ENCODE measurements around the gene SLC25A33.
"Not testable (repeated sequence)": the region's sequence is repeated elsewhere in the genome, so short reads cannot be mapped to it uniquely, and the experiment has no call there.

SLC25A33 gene

DNA sequence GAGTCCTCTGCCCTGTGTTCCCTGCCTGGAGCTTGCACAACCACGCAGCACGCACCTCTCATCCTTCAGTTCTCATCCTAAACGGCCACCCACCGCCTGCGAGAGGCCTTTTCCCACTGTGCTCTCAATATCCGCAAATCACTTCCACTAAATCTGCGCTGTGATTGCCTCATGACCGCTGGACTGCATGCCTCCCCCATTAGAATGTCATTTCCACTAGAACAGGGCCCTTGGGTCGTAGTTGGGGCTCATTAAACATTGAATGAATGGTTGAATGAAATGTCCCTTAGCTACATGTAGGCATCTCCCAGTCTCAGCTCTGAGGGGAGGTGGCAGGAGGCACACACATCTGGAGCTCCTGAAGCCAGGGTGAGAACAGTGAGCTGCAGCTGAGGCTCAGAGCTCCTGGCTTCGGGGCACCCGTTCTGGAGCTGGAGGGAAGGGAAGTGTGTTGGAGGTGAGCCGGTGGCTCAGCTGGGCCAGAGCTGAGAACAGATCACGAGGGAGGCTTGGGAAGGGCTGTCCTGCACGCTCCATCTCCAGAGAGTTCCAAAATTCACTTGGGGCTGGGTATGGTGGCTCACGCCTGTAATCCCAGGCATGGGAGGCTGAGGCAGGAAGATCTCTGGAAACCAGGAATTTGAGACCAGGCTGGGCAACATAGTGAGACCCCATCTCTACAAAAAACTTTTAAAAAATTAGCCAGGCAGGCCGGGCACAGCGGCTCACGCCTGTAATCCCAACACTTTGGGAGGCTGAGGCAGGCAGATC lies 79.8 kb downstream of the SLC25A33 start:
- no peak for DNase-seq (ENCODE audit: low read depth in 2 of 3, low spot score in 2 of 3)

DNA sequence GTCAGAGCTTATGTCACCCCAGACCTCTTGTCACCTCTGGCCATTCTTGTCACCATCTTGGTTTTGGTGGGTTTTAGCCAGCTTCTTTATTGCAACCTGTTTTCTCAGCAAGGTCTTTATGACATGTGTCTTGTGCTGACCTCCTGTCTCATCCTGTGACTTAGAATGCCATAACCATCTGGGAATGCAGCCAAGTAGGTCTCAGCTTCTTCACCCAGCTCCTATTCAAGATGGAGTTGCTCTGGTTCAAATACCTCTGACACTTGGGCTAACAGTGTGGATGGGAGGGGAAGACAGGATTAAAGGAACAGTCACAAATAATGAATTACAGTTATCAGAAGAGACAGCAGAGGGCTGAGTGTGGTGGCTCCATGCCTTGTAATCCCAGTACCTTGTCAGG lies 81.8 kb downstream of the SLC25A33 start:
- DNase-seq (ENCODE audit: low read depth in 2 of 3, low spot score in 2 of 3) = no peak

- no peak for DNase-seq (ENCODE audit: low read depth in 2 of 3, low spot score in 2 of 3)
These were observed 84.8 kb downstream of the SLC25A33 start for GRCh38 chr1:9624081-9624480.

- not testable (repeated sequence) for DNase-seq (ENCODE audit: low read depth in 2 of 3, low spot score in 2 of 3)
These were observed 85.8 kb downstream of the SLC25A33 start for GRCh38 chr1:9625030-9625429.

GRCh38 chr1:9626201-9626608 lies 86.9 kb downstream of the SLC25A33 start:
- DNase-seq (ENCODE audit: low read depth in 2 of 3, low spot score in 2 of 3) = no peak

DNA sequence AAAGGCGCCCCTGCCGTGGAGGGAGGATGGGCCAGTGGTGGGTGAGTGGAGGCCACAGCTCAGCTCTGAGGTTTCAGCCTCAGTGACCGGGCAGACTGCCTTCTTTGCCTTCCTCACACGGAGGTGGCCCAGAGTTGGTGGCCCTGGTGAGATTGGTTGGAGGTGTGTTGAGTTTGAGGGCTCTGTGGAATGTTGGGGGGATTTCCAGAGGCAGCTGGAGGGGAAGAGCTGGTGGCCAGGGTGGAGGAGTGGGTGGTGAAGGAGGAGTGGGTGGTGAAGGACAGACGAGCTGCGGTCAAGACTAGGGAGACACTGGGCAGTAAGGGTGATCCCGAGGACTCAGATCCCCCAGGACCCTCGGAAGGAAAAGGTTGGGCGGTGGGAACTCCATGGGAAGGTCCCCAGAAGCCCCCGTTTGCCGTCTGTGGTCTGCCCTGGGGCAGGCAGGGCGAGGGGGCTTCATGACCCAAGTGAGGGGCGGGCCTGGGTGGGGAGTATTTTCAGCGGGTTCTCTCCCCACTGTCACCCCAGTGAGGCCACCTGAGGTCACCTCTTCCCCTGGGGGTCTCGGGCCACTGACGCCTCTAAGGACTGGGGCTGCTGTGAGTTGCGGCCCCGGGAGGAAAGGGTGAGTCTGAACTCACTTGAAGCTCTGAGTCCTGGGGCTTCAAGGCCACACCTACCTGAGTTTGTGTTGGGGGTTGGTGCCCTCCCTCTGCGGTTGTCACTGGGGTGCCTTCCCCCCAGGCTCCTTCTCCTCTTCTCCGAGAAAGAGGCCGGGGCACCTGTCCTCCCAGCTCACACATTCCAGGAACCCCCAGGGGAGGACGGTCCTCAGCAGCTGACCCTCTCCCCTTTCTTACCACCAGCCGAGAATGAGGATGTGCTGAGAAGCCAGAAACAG lies 89.5 kb downstream of the SLC25A33 start:
- peak in 2 of 3 experiments; percentile 51 to 73 for DNase-seq (ENCODE audit: low read depth in 2 of 3, low spot score in 2 of 3)

GRCh38 chr1:9629445-9630201 lies 90.4 kb downstream of the SLC25A33 start:
- peak in 2 of 3 experiments; percentile 66 to 70 for DNase-seq (ENCODE audit: low read depth in 2 of 3, low spot score in 2 of 3)

DNA sequence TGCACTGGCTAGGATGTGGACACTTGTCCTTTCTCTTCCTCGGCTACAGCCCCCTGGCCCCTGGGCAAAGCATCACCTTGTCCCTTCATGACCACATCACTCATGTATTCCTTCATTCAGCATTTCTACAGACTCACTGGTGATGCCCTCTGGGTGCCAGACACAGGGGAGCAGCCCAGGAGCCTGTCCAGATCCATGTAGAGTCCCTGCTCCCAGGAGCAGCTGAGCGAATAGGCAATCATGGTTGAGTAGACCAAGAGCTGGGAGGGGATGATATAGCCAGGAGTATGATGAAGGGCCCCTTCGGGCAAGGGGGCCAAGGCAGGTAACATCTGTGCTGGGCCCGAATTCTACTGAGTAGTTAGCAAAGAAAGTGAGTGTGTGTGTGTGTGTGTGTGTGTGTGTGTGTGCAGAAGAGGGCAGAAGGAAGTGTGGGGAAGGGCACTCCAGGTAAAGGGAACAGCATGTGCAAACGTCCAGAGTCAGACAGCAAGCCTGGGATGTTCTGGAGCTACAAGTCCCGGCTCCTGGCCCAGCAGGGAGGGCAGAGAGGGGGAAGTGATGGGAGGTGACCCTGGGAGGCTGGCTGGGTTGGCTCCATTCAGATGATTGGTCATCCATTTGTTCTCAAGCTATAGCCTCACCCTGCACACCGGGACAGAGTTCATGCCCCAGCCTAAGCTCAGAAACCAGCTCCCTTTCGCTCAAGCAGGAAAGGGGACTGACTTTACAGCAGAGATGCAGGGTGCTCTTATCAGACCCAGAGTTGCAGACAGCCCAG lies 91.3 kb downstream of the SLC25A33 start:
- no peak for DNase-seq (ENCODE audit: low read depth in 2 of 3, low spot score in 2 of 3)

- DNase-seq (ENCODE audit: low read depth in 2 of 3, low spot score in 2 of 3) = no peak
These were observed 92.3 kb downstream of the SLC25A33 start for GRCh38 chr1:9631613-9632012.

DNA sequence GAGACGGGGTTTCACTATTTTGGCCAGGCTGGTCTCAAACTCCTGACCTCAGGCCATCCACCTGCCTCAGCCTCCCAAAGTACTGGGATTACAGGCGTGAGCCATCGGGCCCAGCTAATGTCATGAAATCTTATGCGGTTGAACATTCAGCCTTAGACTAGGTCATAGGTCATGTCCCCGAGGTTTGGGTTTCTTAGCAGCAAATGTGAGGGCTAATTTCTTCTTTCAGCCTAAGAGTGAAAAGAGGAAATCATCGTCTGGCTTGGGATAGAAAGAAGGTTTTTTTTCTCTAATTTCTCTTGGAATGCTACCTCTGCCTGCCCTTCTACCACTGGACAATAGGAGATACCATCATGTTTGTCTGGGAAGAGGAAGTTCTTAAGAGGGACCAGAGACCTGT lies 94.2 kb downstream of the SLC25A33 start:
- no peak for DNase-seq (ENCODE audit: low read depth in 2 of 3, low spot score in 2 of 3)

DNA sequence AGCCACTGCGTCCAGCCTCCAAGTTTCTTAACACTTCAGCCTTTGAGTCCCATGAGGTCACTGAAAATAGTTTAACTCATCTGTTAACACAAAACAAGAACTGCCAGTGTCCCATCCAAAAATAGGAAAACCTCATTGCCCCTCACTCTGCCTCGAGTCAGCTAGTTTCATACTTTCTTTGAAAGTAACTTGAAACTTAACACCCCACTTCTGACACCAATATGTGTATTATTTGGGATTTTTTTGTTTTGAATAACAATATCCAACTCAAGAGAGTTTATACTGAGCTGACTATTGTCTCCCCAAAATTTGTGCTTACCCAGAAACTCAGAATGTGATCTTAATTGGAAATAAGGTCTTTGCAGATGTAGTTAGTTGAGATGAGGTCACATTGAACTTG lies 95.3 kb downstream of the SLC25A33 start:
- DNase-seq (ENCODE audit: low read depth in 2 of 3, low spot score in 2 of 3) = no peak
